K562 (cell line): ENCODE measurements around the gene CD79A. TPM values are rescaled to one million over a fixed set of nuclear protein-coding genes. Genes with fewer than 3 reads are reported as not detected.

Experiments
- ATAC-seq: fragments of 200-7000 bp; cut with Tn5 transposase; 3 replicates; pipeline ENCODE4 v1.9.1; 2020; ENCODE audit warnings: moderate library complexity
- BruUV-seq: library from RNA; stranded (reverse); fragments of 400-500 nt; replicated peaks from 2 replicates; lab custom pipeline; 2021; lab: Mats Ljungman, UMichigan
- CTCF ChIA-PET: fragments of 300-600 bp; formaldehyde crosslinking; extraction: SDS; loops from one replicate; lab custom pipeline; 2021; ENCODE audit warnings: low intra/inter-chr PET ratio; lab: Yijun Ruan, JAX
- POLR2A ChIA-PET: fragments of 300-600, 350-650 bp; sonication (Branson Sonifier 250); formaldehyde crosslinking; extraction: SDS; loops from one replicate; lab custom pipeline; 2021; ENCODE audit warnings: antibody characterized with exemption, inconsistent platforms; lab: Yijun Ruan, JAX
- DNase-seq, 4 experiments: peaks; one replicate each; pipeline versions ENCODE4 v3.0.0 to v3.0.0-alpha.2; 2011 to 2018; ENCODE audit warnings: low spot score in 3 of 4, mixed read lengths in 3 of 4; ENCODE audit errors: extremely low read depth in 1 of 4
- FAIRE-seq: peaks from 2 replicates; lab custom pipeline; 2011; peaks lifted over from hg19 to GRCh38; lab: Jason Lieb, UNC
- H2AFZ ChIP-seq: 2 replicates; pipeline ENCODE4 v1.6.0; 2011; ENCODE audit warnings: low read depth, low read length, control low read depth, inconsistent platforms
- H3K27ac ChIP-seq: fragments of 200-600 bp; 3 replicates; pipeline ENCODE4 v1.8.0; 2011; ENCODE audit warnings: low read depth, mild to moderate bottlenecking, control low read depth, inconsistent platforms, low read length, moderate library complexity, mixed read lengths; ENCODE audit errors: extremely low read depth
- H3K27me3 ChIP-seq, 2 experiments: fragments of 300-600 bp in 1 of 2; 2 replicates in 1 of 2; 3 replicates in 1 of 2; pipeline versions ENCODE4 v1.6.0 to v1.8.0; 2011; ENCODE audit warnings: inconsistent platforms in 2 of 2, low read length in 2 of 2, mild to moderate bottlenecking in 1 of 2, mixed read lengths in 1 of 2, moderate library complexity in 1 of 2; ENCODE audit not compliant: control insufficient read depth in 2 of 2, insufficient read depth in 2 of 2
- H3K36me3 ChIP-seq: fragments of 300-600 bp; 3 replicates; pipeline ENCODE4 v1.8.0; 2011; ENCODE audit warnings: mild to moderate bottlenecking, low read length, inconsistent platforms; ENCODE audit not compliant: control insufficient read depth, insufficient read depth
- H3K4me1 ChIP-seq, 2 experiments: fragments of 200-600 bp in 1 of 2; replicated peaks in 1 of 2; 2 replicates in 1 of 2; 3 replicates in 1 of 2; pipeline versions ENCODE4 v1.5.1 to v1.8.0; 2011; ENCODE audit warnings: inconsistent platforms in 2 of 2, low read length in 2 of 2, mild to moderate bottlenecking in 1 of 2, mixed read lengths in 1 of 2, moderate library complexity in 1 of 2; ENCODE audit not compliant: control insufficient read depth in 2 of 2, insufficient read depth in 2 of 2
- H3K4me2 ChIP-seq: 2 replicates; pipeline ENCODE4 v1.6.1; 2011; ENCODE audit warnings: low read length, control low read depth, inconsistent platforms, mixed read lengths; ENCODE audit not compliant: insufficient read depth
- H3K4me3 ChIP-seq: fragments of 200-600 bp; sonication (generic), shearing (Covaris generic); 2 replicates; pipeline ENCODE4 v1.5.1; 2016; ENCODE audit warnings: control low read depth, inconsistent platforms
- H3K79me2 ChIP-seq: fragments of 200-600 bp; 3 replicates; pipeline ENCODE4 v1.8.0; 2011; ENCODE audit warnings: low read length, inconsistent platforms; ENCODE audit not compliant: control insufficient read depth, insufficient read depth
- H3K9ac ChIP-seq, 2 experiments: 2 replicates each; pipeline versions ENCODE4 v1.6.0 to v1.6.1; 2011; ENCODE audit warnings: low read depth in 2 of 2, low read length in 2 of 2, control low read depth in 1 of 2, inconsistent platforms in 1 of 2, mild to moderate bottlenecking in 1 of 2, mixed read lengths in 1 of 2; ENCODE audit not compliant: insufficient read depth in 1 of 2
- H3K9me1 ChIP-seq: one replicate; pipeline ENCODE4 v1.6.0; 2011; ENCODE audit warnings: inconsistent platforms, mild to moderate bottlenecking, low read length, moderate library complexity; ENCODE audit not compliant: control insufficient read depth, insufficient read depth
- H3K9me3 ChIP-seq: replicated peaks from 2 replicates; pipeline ENCODE4 v1.5.1; 2011; ENCODE audit warnings: low read depth, low read length, inconsistent platforms; ENCODE audit not compliant: control insufficient read depth, insufficient read depth
- H4K20me1 ChIP-seq: replicated peaks from 2 replicates; pipeline ENCODE4 v1.6.1; 2011; ENCODE audit warnings: low read length, inconsistent platforms, mixed read lengths; ENCODE audit not compliant: control insufficient read depth, insufficient read depth
- POLR2A ChIP-seq: fragments of 450-650 bp; conservative IDR thresholded peaks from 2 replicates; pipeline ENCODE4 v1.6.1; 2016
- POLR2AphosphoS2 ChIP-seq: IDR thresholded peaks from 2 replicates; pipeline ENCODE4 v1.6.1; 2012; ENCODE audit warnings: low read length, improper control_type of control experiment
- POLR2AphosphoS5 ChIP-seq: IDR thresholded peaks from 2 replicates; pipeline ENCODE4 v1.6.1; 2011; ENCODE audit warnings: mild to moderate bottlenecking, low read depth, low read length, moderate library complexity; ENCODE audit not compliant: control insufficient read depth, insufficient read depth
- RB1 ChIP-seq: fragments of 450-650 bp; IDR thresholded peaks from 2 replicates; pipeline ENCODE4 v1.6.1; 2017; ENCODE audit warnings: low read depth, mild to moderate bottlenecking
- SUPT5H ChIP-seq: fragments of 450-650 bp; IDR thresholded peaks from 2 replicates; pipeline ENCODE4 v1.6.1; 2016
- ZNF57 ChIP-seq: fragments of 450-650 bp; formaldehyde crosslinking; IDR thresholded peaks from 2 replicates; pipeline ENCODE4 v1.4.0; 2020; ENCODE audit warnings: mild to moderate bottlenecking, moderate library complexity
- WGBS: fragments of 100-300 bp; shearing (Covaris generic); methylation state at CpG from one replicate; pipeline ENCODE4 v1.1.6; 2016; ENCODE audit warnings: low coverage, mixed read lengths; ENCODE audit not compliant: insufficient coverage; ENCODE audit errors: missing lambda C conversion rate; 5-methylcytosine and 5-hydroxymethylcytosine counted together
- in situ Hi-C: fragments of 300-500 bp; cut with MboI; formaldehyde crosslinking; loops from 4 replicates; pipeline ENCODE4 v1.15.0; 2018; ENCODE audit warnings: inconsistent platforms, mixed read lengths
- intact Hi-C: fragments of 100-400 bp; cut with micrococcal nuclease; formaldehyde crosslinking; loops from 2 replicates; pipeline ENCODE4 v1.14.2; 2022
- polyA plus RNA-seq, 8 experiments: library from polyadenylated mRNA; depleted of rRNA in 4 of 8; stranded (reverse) in 5 of 8; unstranded in 3 of 8; fragments of >200 nt; fragmentation: Nextera tagmentation in 2 of 8; fragmentation: Illumina TruSeq in 1 of 8; extraction: Ambion mirVana in 2 of 8; extraction: Trizol in 1 of 8; gene quantifications; 2 replicates each; pipeline versions ENCODE4 v1.2.1 to v1.2.3, GENCODE V29; 2011 to 2014; ENCODE audit warnings: inconsistent platforms in 1 of 8, missing spikeins in 1 of 8
- total RNA-seq, 7 experiments: library from RNA; depleted of rRNA in 6 of 7; stranded (reverse); fragments of >200 nt in 6 of 7; fragmentation: Illumina TruSeq in 2 of 7; extraction: Trizol in 2 of 7; gene quantifications; 2 replicates each; pipeline versions ENCODE4 v1.2.1 to v1.2.3, GENCODE V29; 2011 to 2021; ENCODE audit warnings: low replicate concordance in 1 of 7
- TF ChIP-seq, protein P1 (sequence below), 2 experiments: fragments of 450-650 bp; IDR thresholded peaks; 2 replicates each; pipeline ENCODE4 v1.6.1; 2018; ENCODE audit warnings: mild to moderate bottlenecking in 2 of 2, low read depth in 1 of 2; ENCODE audit not compliant: partially characterized antibody in 2 of 2
- TF ChIP-seq, protein P2 (sequence below): fragments of 250-450 bp; sonication (Bioruptor Pico); IDR thresholded peaks from 2 replicates; pipeline ENCODE4 v1.4.0; 2020; ENCODE audit warnings: borderline replicate concordance

Gene CD79A
- total and polyA plus RNA-seq, 9 of the 15 experiments (the other 6 are each of a cell fraction or from before 2014, with no cell fraction given), result 0.04 to 0.72 (median 0.17) TPM; not detected in 3

DNA sequence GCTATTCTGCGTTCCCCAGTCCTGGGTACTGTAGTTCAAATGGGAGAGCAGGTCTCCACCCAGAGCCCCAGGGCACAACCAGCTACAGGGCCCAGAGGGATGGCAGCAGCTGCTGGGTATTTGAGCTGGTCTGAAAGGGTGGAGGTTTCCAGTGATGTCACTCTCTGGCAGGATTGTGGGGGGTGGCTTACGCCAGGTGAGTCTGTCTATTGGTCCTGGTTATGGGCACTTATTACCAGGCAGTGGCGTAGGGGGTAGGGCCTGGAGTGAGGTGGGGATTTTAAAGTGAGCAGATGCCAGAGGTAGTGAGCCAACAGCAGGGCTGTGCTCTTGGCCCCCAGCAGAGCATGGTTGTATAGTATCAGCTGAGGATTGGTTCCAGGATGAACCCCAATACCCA is 10.8 kb upstream of the CD79A start:
- H3K27ac ChIP-seq, result peak overlapping the region; percentile 34; the same call in 1 of the 3 replicates
- peaks cover 8% of the 10 kb centered on the region for H3K9me1 ChIP-seq
- DNase-seq, result no peak
- ChIA-PET POLR2A (interaction anchor here (0.6 kb wide), 1 partner anchor 1117 kb away, joined by 3 read pairs; no protein-coding TSS in a partner anchor), CTCF (no interaction called here)
- WGBS, result 89% methylated on average over 3 of the region's 3 CpGs
- FAIRE-seq, result no peak
- no TSS peak for BruUV-seq
- peak overlapping the region; percentile 13 to 70; a peak in 2 of 4 replicates for H3K9ac ChIP-seq
- H3K9me3 ChIP-seq, result no peaks in the 10 kb centered on the region
- H4K20me1 ChIP-seq, result peaks cover 63% of the 10 kb centered on the region
- H3K36me3 ChIP-seq, result peaks cover 94% of the 10 kb centered on the region
- TF ChIP-seq, protein P1, sequence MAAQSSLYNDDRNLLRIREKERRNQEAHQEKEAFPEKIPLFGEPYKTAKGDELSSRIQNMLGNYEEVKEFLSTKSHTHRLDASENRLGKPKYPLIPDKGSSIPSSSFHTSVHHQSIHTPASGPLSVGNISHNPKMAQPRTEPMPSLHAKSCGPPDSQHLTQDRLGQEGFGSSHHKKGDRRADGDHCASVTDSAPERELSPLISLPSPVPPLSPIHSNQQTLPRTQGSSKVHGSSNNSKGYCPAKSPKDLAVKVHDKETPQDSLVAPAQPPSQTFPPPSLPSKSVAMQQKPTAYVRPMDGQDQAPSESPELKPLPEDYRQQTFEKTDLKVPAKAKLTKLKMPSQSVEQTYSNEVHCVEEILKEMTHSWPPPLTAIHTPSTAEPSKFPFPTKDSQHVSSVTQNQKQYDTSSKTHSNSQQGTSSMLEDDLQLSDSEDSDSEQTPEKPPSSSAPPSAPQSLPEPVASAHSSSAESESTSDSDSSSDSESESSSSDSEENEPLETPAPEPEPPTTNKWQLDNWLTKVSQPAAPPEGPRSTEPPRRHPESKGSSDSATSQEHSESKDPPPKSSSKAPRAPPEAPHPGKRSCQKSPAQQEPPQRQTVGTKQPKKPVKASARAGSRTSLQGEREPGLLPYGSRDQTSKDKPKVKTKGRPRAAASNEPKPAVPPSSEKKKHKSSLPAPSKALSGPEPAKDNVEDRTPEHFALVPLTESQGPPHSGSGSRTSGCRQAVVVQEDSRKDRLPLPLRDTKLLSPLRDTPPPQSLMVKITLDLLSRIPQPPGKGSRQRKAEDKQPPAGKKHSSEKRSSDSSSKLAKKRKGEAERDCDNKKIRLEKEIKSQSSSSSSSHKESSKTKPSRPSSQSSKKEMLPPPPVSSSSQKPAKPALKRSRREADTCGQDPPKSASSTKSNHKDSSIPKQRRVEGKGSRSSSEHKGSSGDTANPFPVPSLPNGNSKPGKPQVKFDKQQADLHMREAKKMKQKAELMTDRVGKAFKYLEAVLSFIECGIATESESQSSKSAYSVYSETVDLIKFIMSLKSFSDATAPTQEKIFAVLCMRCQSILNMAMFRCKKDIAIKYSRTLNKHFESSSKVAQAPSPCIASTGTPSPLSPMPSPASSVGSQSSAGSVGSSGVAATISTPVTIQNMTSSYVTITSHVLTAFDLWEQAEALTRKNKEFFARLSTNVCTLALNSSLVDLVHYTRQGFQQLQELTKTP (IDR thresholded peaks at IDR 0.05; ENCODE audit: low read depth in 1 of 2, partially characterized antibody in 2 of 2), result no peak
- TF ChIP-seq ZNF57 (CRISPR knock-in tag) (no peak), POLR2A (peak; percentile 59), POLR2AphosphoS5 (peak; percentile 69), RB1 (no peak), SUPT5H (peak; percentile 48; the same call in 1 of the 2 replicates), POLR2AphosphoS2 (no peak)
- TF ChIP-seq, protein P2, sequence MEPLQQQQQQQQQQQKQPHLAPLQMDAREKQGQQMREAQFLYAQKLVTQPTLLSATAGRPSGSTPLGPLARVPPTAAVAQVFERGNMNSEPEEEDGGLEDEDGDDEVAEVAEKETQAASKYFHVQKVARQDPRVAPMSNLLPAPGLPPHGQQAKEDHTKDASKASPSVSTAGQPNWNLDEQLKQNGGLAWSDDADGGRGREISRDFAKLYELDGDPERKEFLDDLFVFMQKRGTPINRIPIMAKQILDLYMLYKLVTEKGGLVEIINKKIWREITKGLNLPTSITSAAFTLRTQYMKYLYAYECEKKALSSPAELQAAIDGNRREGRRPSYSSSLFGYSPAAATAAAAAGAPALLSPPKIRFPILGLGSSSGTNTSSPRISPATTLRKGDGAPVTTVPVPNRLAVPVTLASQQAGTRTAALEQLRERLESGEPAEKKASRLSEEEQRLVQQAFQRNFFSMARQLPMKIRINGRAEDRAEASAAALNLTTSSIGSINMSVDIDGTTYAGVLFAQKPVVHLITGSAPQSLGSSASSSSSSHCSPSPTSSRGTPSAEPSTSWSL (CRISPR knock-in tag), result no peak
- H3K4me1 ChIP-seq, result peaks cover 26 to 44% of the 10 kb centered on the region in 2 experiments
- peaks cover 69% of the 10 kb centered on the region for H3K79me2 ChIP-seq
- H2AFZ ChIP-seq, result no peak overlapping the region
- no peak for ATAC-seq
- no peak overlapping the region for H3K4me2 ChIP-seq
- intact Hi-C loops (no loop called here), in situ Hi-C loops (no loop called here)
- H3K27me3 ChIP-seq, result no peaks in the 10 kb centered on the region
- H3K4me3 ChIP-seq, result no peak overlapping the region
